Heart left ventricle (tissue), 16 donors: ENCODE measurements around the gene ABHD16B. TPM values are rescaled to one million over a fixed set of nuclear protein-coding genes. Genes with fewer than 3 reads are reported as not detected.
A peak's percentile ranks its signal among the peaks of the same experiment; 100 is the strongest.

Experiments used
- ATAC-seq, 4 donors: fragments of 200-7000 bp; cut with Tn5 transposase; one replicate each; pipeline ENCODE4 v1.9.1; 2020 to 2022; ENCODE audit warnings: moderate library complexity in 4 of 4, mild to moderate bottlenecking in 3 of 4, moderate number of reproducible peaks in 1 of 4
- DNase-seq, 5 donors: peaks; one replicate each; pipeline ENCODE4 v3.0.0-alpha.2; 2020
- H3K27ac ChIP-seq, 12 donors: fragments of 200-600 bp; sonication (generic) in 4 of 12; one replicate each; pipeline versions ENCODE4 v1.5.0 to v1.8.0; 2016 to 2022; ENCODE audit warnings: mild to moderate bottlenecking in 2 of 12
- H3K27me3 ChIP-seq, 9 donors: fragments of 200-600 bp; sonication (generic) in 2 of 9; one replicate each; pipeline versions ENCODE4 v1.5.1 to v1.8.0; 2016 to 2022; ENCODE audit warnings: mild to moderate bottlenecking in 3 of 9
- H3K36me3 ChIP-seq, 9 donors: fragments of 200-600 bp; sonication (generic) in 2 of 9; one replicate each; pipeline versions ENCODE4 v1.5.0 to v1.8.0; 2018 to 2022; ENCODE audit warnings: mild to moderate bottlenecking in 2 of 9
- H3K4me1 ChIP-seq, 12 donors: fragments of 200-600 bp; sonication (generic) in 4 of 12; one replicate each; pipeline versions ENCODE4 v1.5.0 to v1.8.0; 2016 to 2022; ENCODE audit warnings: mild to moderate bottlenecking in 3 of 12
- H3K4me3 ChIP-seq, 12 donors: fragments of 200-600 bp; sonication (generic) in 4 of 12; one replicate each; pipeline versions ENCODE4 v1.5.0 to v1.8.0; 2017 to 2022; ENCODE audit warnings: mild to moderate bottlenecking in 9 of 12, moderate library complexity in 4 of 12
- H3K9me3 ChIP-seq, 12 donors: fragments of 200-600 bp; sonication (generic) in 4 of 12; one replicate each; pipeline versions ENCODE4 v1.5.0 to v1.8.0; 2016 to 2022; ENCODE audit warnings: mild to moderate bottlenecking in 1 of 12
- CTCF ChIP-seq, 12 donors: fragments of 200-600 bp; sonication (generic) in 4 of 12; IDR thresholded peaks; one replicate each; pipeline versions ENCODE4 v1.5.0 to v1.8.0; 2018 to 2022; ENCODE audit warnings: antibody characterized with exemption in 12 of 12, mild to moderate bottlenecking in 5 of 12
- POLR2A ChIP-seq, 2 donors: fragments of 450-650 bp; IDR thresholded peaks; one replicate each; pipeline ENCODE4 v1.6.1; 2017; ENCODE audit warnings: antibody characterized with exemption in 2 of 2, mild to moderate bottlenecking in 2 of 2, moderate library complexity in 2 of 2
- WGBS, 4 donors: extraction: QIAGEN DNeasy Blood & Tissue Kit in 2 of 4; methylation state at CpG; one replicate each; pipeline versions ENCODE4 v1.1.5 to v1.1.7; 2013 to 2018; 5-methylcytosine and 5-hydroxymethylcytosine counted together
- intact Hi-C, 10 donors: fragments of 100-400 bp; cut with DNase I; formaldehyde crosslinking; loops; one replicate each; pipeline versions ENCODE4 v1.11.1 to v1.14.2; 2022
- long read RNA-seq, 3 donors: library from polyadenylated mRNA; unstranded; transcript quantifications; one replicate each; pipeline ENCODE4 v2.0.0, GENCODE V29; 2020 to 2021
- polyA plus RNA-seq, 2 donors: library from polyadenylated mRNA; stranded (reverse); fragments of 200-250 nt; gene quantifications; one replicate each; pipeline ENCODE4 v1.2.3, GENCODE V29; 2013
- total RNA-seq, 9 donors: library from RNA; depleted of rRNA in 2 of 9; stranded (reverse); fragments of >200 nt in 2 of 9; fragmentation: NEBNext Ultra II Directional in 3 of 9; extraction: Animal tissue kit (Norgen Biotek cat#: 25700) in 3 of 9; gene quantifications; one replicate each; pipeline versions ENCODE4 v1.1.0 to v1.2.4, GENCODE V29; 2016 to 2023
- donor health status: ischemic (EF 13 %, LVEDD 7.1; RV severe dilation, severe dysfunction).
- donor health status: healthy with polysubstance abuse.
- donor health status: DM: no; HTN: yes; CAD: no.
- donor health status: DM: no; HTN: no; CAD: no.
- donor health status: ischemic (EF 25% LVEDD 6.9; RV normal size, moderate dysfunction).
- donor health status: ischemic (EF 25% LVEDD 5.7; RV mildly dilated, moderate dysfunction).
- donor health status: healthy.
- donor health status: DM: yes; HTN: yes; CAD: no.
- donor health status: ischemic (EF 35%, LVEDD 5.7; RV mildly dilated, moderate dysfunction).
- donor health status: nonischemic (EF 11% LVEDD 7.7; RV severe dilation, severe dysfunction).
- donor health status: DM: yes; HTN: yes; CAD: no.
- donor health status: PGD.
- donor health status: ischemic (EF 29% LVEDD 5.4; RV normal size, mild dysfunction).
- donor health status: nonischemic (EF 23%, LVEDD 6.1; RV moderate dilation, normal function).

ABHD16B gene
- total RNA-seq (not detected), polyA plus RNA-seq (under 1 TPM; 0.12 to 0.72 TPM)
- long read RNA-seq, donor 1: 0 reads
- long read RNA-seq, donor 2: 0 reads
- long read RNA-seq, donor 3: 0 reads

GRCh38 chr20:63861365-63861934 is at the start of gene ABHD16B:
ABHD16B (plus strand) TSS chr20:63861498; CDS start chr20:63861541, 43 bp downstream.
- Histone ChIP-seq H3K27ac (peak within 1 kb of the TSS in 7 of 12 donors; percentile 0 to 88 (median 20)), H3K4me3 (no peak within 1 kb of the TSS), H3K9me3 (no peaks in the 10 kb centered on the region), H3K36me3 (peaks cover 0 to 17% (median 4%) of the 10 kb centered on the region in 9 donors), H3K4me1 (peaks cover 17 to 67% (median 51%) of the 10 kb centered on the region in 12 donors), H3K27me3 (no peaks in the 10 kb centered on the region)
- no peak for ATAC-seq
- WGBS, 4 donors: 95 to 98% (median 97%) methylated on average over 18 to 59 of the region's 59 CpGs
- DNase-seq: peak in 1 of 5 donors; percentile 46
- TF ChIP-seq CTCF (IDR thresholded peaks at IDR 0.05) (no peak), POLR2A (IDR thresholded peaks at IDR 0.05) (no peak)
- intact Hi-C loops: loop anchor here in 9 of 10 donors (5.0 to 10.0 kb wide), 13 partner anchors 34 to 327 kb away; partner anchors contain the start of genes PTK6 (in 3 of the 9), ARFRP1 (in 1 of the 9), GMEB2 (in 1 of the 9) and RTEL1 (in 1 of the 9)

GRCh38 chr20:63814891-63815614 is 46.2 kb upstream of the ABHD16B start:
- H3K27me3 ChIP-seq: no peaks in the 10 kb centered on the region
- H3K9me3 ChIP-seq: no peaks in the 10 kb centered on the region
- WGBS, 4 donors: 68 to 83% (median 74%) methylated on average over 8 of the region's 8 CpGs
- H3K4me3 ChIP-seq: no peak overlapping the region
- no peak for TF ChIP-seq CTCF (IDR thresholded peaks at IDR 0.05)
- no peak for TF ChIP-seq POLR2A (IDR thresholded peaks at IDR 0.05)
- ATAC-seq (no peak), DNase-seq (no peak)
- no peaks in the 10 kb centered on the region for H3K36me3 ChIP-seq
- peaks cover 0 to 48% (median 24%) of the 10 kb centered on the region in 12 donors for H3K4me1 ChIP-seq
- intact Hi-C loops: loop anchor here in 2 of 10 donors (5.0 to 10.0 kb wide), 2 partner anchors 47 to 50 kb away; partner anchors contain the start of genes ABHD16B (in 2 of the 2) and TPD52L2 (in 1 of the 2)
- H3K27ac ChIP-seq: no peak overlapping the region

GRCh38 chr20:63815615-63816253 is 45.6 kb upstream of the ABHD16B start:
- intact Hi-C loops: loop anchor here in 2 of 10 donors (5.0 to 10.0 kb wide), 2 partner anchors 47 to 49 kb away; partner anchors contain the start of genes ABHD16B (in 2 of the 2) and TPD52L2 (in 1 of the 2)
- no peaks in the 10 kb centered on the region for H3K9me3 ChIP-seq
- H3K4me1 ChIP-seq: peaks cover 0 to 43% (median 19%) of the 10 kb centered on the region in 12 donors
- H3K27me3 ChIP-seq: no peaks in the 10 kb centered on the region
- no peaks in the 10 kb centered on the region for H3K36me3 ChIP-seq
- DNase-seq (no peak), ATAC-seq (no peak)
- H3K27ac ChIP-seq: no peak overlapping the region
- TF ChIP-seq CTCF (IDR thresholded peaks at IDR 0.05) (no peak), POLR2A (IDR thresholded peaks at IDR 0.05) (no peak)
- no peak overlapping the region for H3K4me3 ChIP-seq
- WGBS, 4 donors: 78 to 92% (median 86%) methylated on average over 14 of the region's 14 CpGs
